Fibroblast of lung (primary cell): Measurements from ENCODE around the gene METTL5. TPM values are rescaled to one million over a fixed set of nuclear protein-coding genes. Genes with fewer than 3 reads are reported as not detected.
A peak's percentile ranks its signal among the peaks of the same experiment; 100 is the strongest.

Experiments used
- DNase-seq, 2 donors: peaks; one replicate each; pipeline versions ENCODE4 v3.0.0 to v3.0.0-alpha.2; 2010; ENCODE audit warnings: low read depth in 2 of 2
- H2AFZ ChIP-seq: 2 replicates; pipeline ENCODE4 v1.5.1; 2012; ENCODE audit warnings: low read length, control low read depth, inconsistent platforms
- H3K27ac ChIP-seq: 2 replicates; pipeline ENCODE4 v1.5.1; 2011; ENCODE audit warnings: low read length, control low read depth; ENCODE audit not compliant: insufficient read depth
- H3K27me3 ChIP-seq: 2 replicates; pipeline ENCODE4 v1.5.1; 2011; ENCODE audit warnings: mild to moderate bottlenecking, low read length; ENCODE audit not compliant: control insufficient read depth, insufficient read depth
- H3K36me3 ChIP-seq: 2 replicates; pipeline ENCODE4 v1.5.1; 2011; ENCODE audit warnings: low read length; ENCODE audit not compliant: control insufficient read depth, insufficient read depth
- H3K4me1 ChIP-seq: 2 replicates; pipeline ENCODE4 v1.5.1; 2011; ENCODE audit warnings: low read length; ENCODE audit not compliant: control insufficient read depth, insufficient read depth; ENCODE audit errors: extremely low read depth
- H3K4me2 ChIP-seq: 2 replicates; pipeline ENCODE4 v1.5.1; 2011; ENCODE audit warnings: low read length, control low read depth; ENCODE audit not compliant: insufficient read depth; ENCODE audit errors: extremely low read depth
- H3K4me3 ChIP-seq, 4 experiments: fragments of 200-600 bp in 1 of 4; sonication (generic) in 1 of 4; replicated peaks in 1 of 4; 2 replicates each; pipeline ENCODE4 v1.5.1; 2011 to 2016; ENCODE audit warnings: low read length in 4 of 4, low read depth in 3 of 4, mild to moderate bottlenecking in 3 of 4, control low read depth in 2 of 4, inconsistent platforms in 1 of 4, mixed read lengths in 1 of 4; ENCODE audit not compliant: insufficient read depth in 1 of 4; ENCODE audit errors: control extremely low read depth in 1 of 4
- H3K79me2 ChIP-seq: 2 replicates; pipeline ENCODE4 v1.5.1; 2012; ENCODE audit warnings: mild to moderate bottlenecking, low read length, inconsistent platforms; ENCODE audit not compliant: control insufficient read depth, insufficient read depth
- H3K9ac ChIP-seq: 2 replicates; pipeline ENCODE4 v1.5.1; 2011; ENCODE audit warnings: mild to moderate bottlenecking, low read length, control low read depth; ENCODE audit not compliant: insufficient read depth
- H3K9me3 ChIP-seq: 2 replicates; pipeline ENCODE4 v1.5.1; 2012; ENCODE audit warnings: low read depth, low read length; ENCODE audit not compliant: control insufficient read depth, insufficient read depth
- H4K20me1 ChIP-seq: 2 replicates; pipeline ENCODE4 v1.5.1; 2011; ENCODE audit warnings: low read length; ENCODE audit not compliant: control insufficient read depth, insufficient read depth; ENCODE audit errors: extremely low read depth
- CTCF ChIP-seq, 2 donors: IDR thresholded peaks in 1 of 2; conservative IDR thresholded peaks in 1 of 2; 1 replicate in 1 of 2; 2 replicates in 1 of 2; pipeline ENCODE4 v1.5.1; 2011 to 2012; ENCODE audit warnings: low read length in 2 of 2, control low read depth in 1 of 2, inconsistent platforms in 1 of 2, low read depth in 1 of 2, mild to moderate bottlenecking in 1 of 2
- EZH2 ChIP-seq: IDR thresholded peaks from 2 replicates; pipeline ENCODE4 v1.5.1; 2012; ENCODE audit warnings: low read length, control low read depth, mild to moderate bottlenecking; ENCODE audit errors: missing control alignments
- polyA plus RNA-seq, 2 donors: library from polyadenylated mRNA; depleted of rRNA in 1 of 2; stranded (reverse) in 1 of 2; unstranded in 1 of 2; fragments of >200 nt; gene quantifications; 2 replicates each; pipeline ENCODE4 v1.2.1, GENCODE V29; 2011 to 2012; ENCODE audit warnings: missing spikeins in 1 of 2
- total RNA-seq: library from RNA; depleted of rRNA; stranded (reverse); fragments of >200 nt; gene quantifications from 2 replicates; pipeline ENCODE4 v1.2.1, GENCODE V29; 2014

The METTL5 gene
- total and polyA plus RNA-seq, 2 donors (not counting 1 experiment from before 2014, with no cell fraction given): 50.9 to 52.9 TPM

- no peak for TF ChIP-seq EZH2
- TF ChIP-seq CTCF (conservative IDR thresholded peaks at IDR 0.05 in 1 of 2, IDR thresholded peaks at IDR 0.05 in 1 of 2; ENCODE audit: low read depth in 1 of 2, low read length in 2 of 2): no peak
- peak; percentile 27 to 54 for DNase-seq
These were observed 59.2 kb downstream of the METTL5 start for GRCh38 chr2:169765523-169765922.

GRCh38 chr2:169761970-169762292, 62.8 kb downstream of the METTL5 start:
- H3K36me3 ChIP-seq: no peaks in the 10 kb centered on the region
- H3K9ac ChIP-seq: no peak overlapping the region
- no peaks in the 10 kb centered on the region for H3K9me3 ChIP-seq
- no peak overlapping the region for H3K4me2 ChIP-seq
- no peak for DNase-seq
- TF ChIP-seq CTCF (conservative IDR thresholded peaks at IDR 0.05 in 1 of 2, IDR thresholded peaks at IDR 0.05 in 1 of 2; ENCODE audit: low read depth in 1 of 2, low read length in 2 of 2) (no peak), EZH2 (no peak)
- H2AFZ ChIP-seq: no peak overlapping the region
- H3K4me3 ChIP-seq: no peak overlapping the region
- H3K79me2 ChIP-seq: no peaks in the 10 kb centered on the region
- no peaks in the 10 kb centered on the region for H3K27me3 ChIP-seq
- no peak overlapping the region for H3K27ac ChIP-seq
- no peaks in the 10 kb centered on the region for H3K4me1 ChIP-seq
- H4K20me1 ChIP-seq: no peaks in the 10 kb centered on the region

More at GRCh38 chr2:169765523-169765922, 59.2 kb downstream of the METTL5 start:
- Histone ChIP-seq H4K20me1 (no peaks in the 10 kb centered on the region), H3K4me2 (no peak overlapping the region), H3K36me3 (no peaks in the 10 kb centered on the region), H2AFZ (no peak overlapping the region), H3K9ac (no peak overlapping the region), H3K9me3 (no peaks in the 10 kb centered on the region), H3K4me3 (no peak overlapping the region), H3K27ac (no peak overlapping the region), H3K4me1 (no peaks in the 10 kb centered on the region), H3K27me3 (peaks cover 14% of the 10 kb centered on the region), H3K79me2 (no peaks in the 10 kb centered on the region)

Other genes with a start within 250 kb of the METTL5 start
- gene PPIG, start 240.6 kb downstream of the METTL5 start, total RNA-seq: 28.8 and 31.7 TPM in 2 replicates
- 42.1 and 45.5 TPM in 2 replicates for gene PPIG, start 240.6 kb downstream of the METTL5 start, polyA plus RNA-seq
- gene CFAP210, start 130.5 kb downstream of the METTL5 start, total RNA-seq: not detected in 2 replicates
- not detected in 2 replicates for gene CFAP210, start 130.5 kb downstream of the METTL5 start, polyA plus RNA-seq
- 3.9 and 5.4 TPM in 2 replicates for gene PHOSPHO2, start 130.4 kb downstream of the METTL5 start, total RNA-seq
- 1.4 and 2.8 TPM in 2 replicates for gene PHOSPHO2, start 130.4 kb downstream of the METTL5 start, polyA plus RNA-seq
- gene KLHL23, start 91.1 kb downstream of the METTL5 start, total RNA-seq: 3.6 and 6.6 TPM in 2 replicates
- 3.2 and 5.6 TPM in 2 replicates for gene KLHL23, start 91.1 kb downstream of the METTL5 start, polyA plus RNA-seq
- gene SSB, start 26.0 kb downstream of the METTL5 start, total RNA-seq: 83.6 and 88.9 TPM in 2 replicates
- 121 and 138 TPM in 2 replicates for gene SSB, start 26.0 kb downstream of the METTL5 start, polyA plus RNA-seq
- 28.2 and 39.5 TPM in 2 replicates for gene UBR3, start 2.5 kb upstream of the METTL5 start, total RNA-seq
- gene UBR3, start 2.5 kb upstream of the METTL5 start, polyA plus RNA-seq: 19.1 and 21.7 TPM in 2 replicates